Endodermal cell (in vitro differentiated cells): ENCODE results near the gene CRHR1. TPM values are rescaled to one million over a fixed set of nuclear protein-coding genes. Genes with fewer than 3 reads are reported as not detected.

Experiments used
- DNase-seq: peaks from one replicate; pipeline ENCODE4 v3.0.0-alpha.2; 2017
- H3K27ac ChIP-seq: 2 replicates; pipeline ENCODE4 v1.5.1; 2013; ENCODE audit warnings: mild to moderate bottlenecking, low read depth, low read length, moderate library complexity
- H3K27me3 ChIP-seq: 2 replicates; pipeline ENCODE4 v1.6.1; 2013; ENCODE audit warnings: mild to moderate bottlenecking, low read length, moderate library complexity; ENCODE audit not compliant: insufficient read depth, control insufficient read depth, poor library complexity, severe bottlenecking
- H3K36me3 ChIP-seq: 2 replicates; pipeline ENCODE4 v1.7.0; 2013; ENCODE audit warnings: mild to moderate bottlenecking, low read length, moderate library complexity; ENCODE audit not compliant: control insufficient read depth, insufficient read depth
- H3K4me1 ChIP-seq: one replicate; pipeline ENCODE4 v1.7.0; 2013; ENCODE audit warnings: low read length; ENCODE audit not compliant: control insufficient read depth, insufficient read depth
- H3K4me3 ChIP-seq: 2 replicates; pipeline ENCODE4 v1.5.1; 2013; ENCODE audit warnings: mild to moderate bottlenecking, low read length, moderate library complexity
- H3K9ac ChIP-seq: 2 replicates; pipeline ENCODE4 v1.6.1; 2013; ENCODE audit warnings: mild to moderate bottlenecking, low read length, moderate library complexity; ENCODE audit not compliant: poor library complexity, severe bottlenecking; ENCODE audit errors: extremely low read depth
- H3K9me3 ChIP-seq: 2 replicates; pipeline ENCODE4 v1.6.1; 2013; ENCODE audit warnings: mild to moderate bottlenecking, low read length, moderate library complexity; ENCODE audit not compliant: control insufficient read depth
- H3K27ac Mint-ChIP-seq: 2 replicates; pipeline ENCODE4 v1.8.0; 2020; ENCODE audit warnings: mixed read lengths
- H3K27me3 Mint-ChIP-seq: 2 replicates; pipeline ENCODE4 v1.8.0; 2021; ENCODE audit warnings: mild to moderate bottlenecking, mixed read lengths; ENCODE audit not compliant: insufficient read depth
- H3K36me3 Mint-ChIP-seq: 2 replicates; pipeline ENCODE4 v1.8.0; 2020; ENCODE audit warnings: low read depth, mixed read lengths
- H3K4me1 Mint-ChIP-seq: 2 replicates; pipeline ENCODE4 v1.8.0; 2020; ENCODE audit warnings: mixed read lengths
- H3K4me3 Mint-ChIP-seq: 2 replicates; pipeline ENCODE4 v1.8.0; 2020; ENCODE audit warnings: mild to moderate bottlenecking, moderate library complexity, mixed read lengths
- H3K9me3 Mint-ChIP-seq: 2 replicates; pipeline ENCODE4 v1.8.0; 2020; ENCODE audit warnings: mild to moderate bottlenecking, mixed read lengths
- CTCF ChIP-seq: fragments of 200-600 bp; sonication (generic); conservative IDR thresholded peaks from 2 replicates; pipeline ENCODE4 v1.5.0; 2021; ENCODE audit warnings: antibody characterized with exemption, mild to moderate bottlenecking
- WGBS, 2 experiments: methylation state at CpG; one replicate each; pipeline versions ENCODE4 v1.1.5 to v1.1.7; 2013; ENCODE audit warnings: missing lambda C conversion rate in 2 of 2, mixed read lengths in 1 of 2; ENCODE audit not compliant: insufficient coverage in 1 of 2, insufficient read length in 1 of 2; 5-methylcytosine and 5-hydroxymethylcytosine counted together
- total RNA-seq, 2 donors: library from RNA; stranded (reverse); fragmentation: NEBNext Ultra II Directional in 1 of 2; extraction: Animal tissue kit (Norgen Biotek cat#: 25700) in 1 of 2; gene quantifications; 2 replicates in 1 of 2; 3 replicates in 1 of 2; pipeline ENCODE4 v1.2.1, GENCODE V29; 2021

The CRHR1 gene
- total RNA-seq, 2 donors from 2014 or later = 0.81 to 1.8 TPM

DNA sequence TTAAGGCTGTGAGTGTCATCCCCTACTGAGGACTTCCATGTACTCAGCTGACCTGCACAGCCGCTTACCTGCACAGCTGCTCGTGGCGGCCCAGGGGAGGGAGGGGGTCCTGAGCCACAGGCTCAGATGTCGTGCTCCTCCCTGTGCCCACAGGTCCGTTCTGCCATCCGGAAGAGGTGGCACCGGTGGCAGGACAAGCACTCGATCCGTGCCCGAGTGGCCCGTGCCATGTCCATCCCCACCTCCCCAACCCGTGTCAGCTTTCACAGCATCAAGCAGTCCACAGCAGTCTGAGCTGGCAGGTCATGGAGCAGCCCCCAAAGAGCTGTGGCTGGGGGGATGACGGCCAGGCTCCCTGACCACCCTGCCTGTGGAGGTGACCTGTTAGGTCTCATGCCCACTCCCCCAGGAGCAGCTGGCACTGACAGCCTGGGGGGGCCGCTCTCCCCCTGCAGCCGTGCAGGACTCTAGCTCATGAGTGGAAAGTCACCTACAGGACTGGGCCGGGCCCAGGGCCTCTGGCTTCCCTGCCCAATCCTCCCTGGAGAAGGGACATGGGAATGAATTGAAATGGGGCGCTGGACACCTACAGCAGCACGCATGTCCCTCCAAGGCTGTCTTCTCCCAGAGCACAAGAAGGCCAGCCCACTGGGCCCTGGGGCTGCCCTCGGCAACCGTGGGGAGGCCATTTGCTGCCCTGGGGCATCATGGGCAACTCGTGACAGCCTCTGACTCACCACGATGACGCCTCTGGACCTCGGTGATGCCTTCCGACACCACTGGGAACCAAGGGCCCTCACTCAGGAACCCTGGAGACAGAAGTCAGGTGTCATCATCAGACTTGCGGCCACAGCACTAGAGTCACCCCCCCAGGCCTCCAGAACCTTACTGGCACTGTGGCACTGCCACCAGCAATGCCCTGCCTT, 50.6 kb downstream of the CRHR1 start:
- Histone ChIP-seq H3K27ac (no peak overlapping the region), H3K9me3 (no peaks in the 10 kb centered on the region), H3K27me3 (no peaks in the 10 kb centered on the region), H3K4me3 (no peak overlapping the region), H3K9ac (no peak overlapping the region), H3K36me3 (no peaks in the 10 kb centered on the region), H3K4me1 (no peaks in the 10 kb centered on the region)
- no peaks in the 10 kb centered on the region for H3K36me3 Mint-ChIP-seq
- no peak for TF ChIP-seq CTCF
- no peak overlapping the region for H3K27ac Mint-ChIP-seq
- peaks cover 1% of the 10 kb centered on the region for H3K27me3 Mint-ChIP-seq
- DNase-seq = no peak
- no peaks in the 10 kb centered on the region for H3K9me3 Mint-ChIP-seq
- peaks cover 6% of the 10 kb centered on the region for H3K4me1 Mint-ChIP-seq
- H3K4me3 Mint-ChIP-seq = no peak overlapping the region
- 92 to 96% methylated on average over 17 to 26 of the region's 26 CpGs for WGBS, 2 experiments

DNA sequence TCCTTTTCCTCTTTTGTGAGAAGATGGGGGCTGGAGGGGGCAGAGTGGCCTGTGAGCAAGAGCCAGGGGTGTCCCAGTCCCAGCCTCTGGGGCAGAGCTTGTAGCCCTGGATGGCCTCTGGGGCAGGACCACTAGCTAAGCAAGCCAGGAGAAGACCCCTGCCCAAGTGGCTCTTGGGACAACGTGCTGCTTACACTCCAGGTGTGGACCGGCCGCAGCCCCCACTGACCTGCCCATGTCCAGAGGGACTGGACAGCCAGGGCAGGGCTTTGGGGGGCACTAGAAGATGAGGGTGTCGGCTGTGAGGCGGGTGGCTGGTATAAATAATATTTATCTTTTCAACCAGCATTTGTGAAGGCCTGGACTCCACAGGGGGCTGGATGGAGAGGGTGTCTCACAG, 51.4 kb downstream of the CRHR1 start:
- TF ChIP-seq CTCF = no peak
- Histone ChIP-seq H3K36me3 (no peaks in the 10 kb centered on the region), H3K9ac (no peak overlapping the region), H3K27me3 (no peaks in the 10 kb centered on the region), H3K4me1 (no peaks in the 10 kb centered on the region), H3K4me3 (no peak overlapping the region), H3K9me3 (no peaks in the 10 kb centered on the region), H3K27ac (no peak overlapping the region)
- Mint-ChIP-seq H3K36me3 (no peaks in the 10 kb centered on the region), H3K27me3 (peaks cover 1% of the 10 kb centered on the region), H3K9me3 (no peaks in the 10 kb centered on the region), H3K27ac (no peak overlapping the region), H3K4me1 (peaks cover 6% of the 10 kb centered on the region), H3K4me3 (no peak overlapping the region)
- 90 to 100% methylated on average over 2 to 4 of the region's 5 CpGs for WGBS, 2 experiments
- no peak for DNase-seq

DNA sequence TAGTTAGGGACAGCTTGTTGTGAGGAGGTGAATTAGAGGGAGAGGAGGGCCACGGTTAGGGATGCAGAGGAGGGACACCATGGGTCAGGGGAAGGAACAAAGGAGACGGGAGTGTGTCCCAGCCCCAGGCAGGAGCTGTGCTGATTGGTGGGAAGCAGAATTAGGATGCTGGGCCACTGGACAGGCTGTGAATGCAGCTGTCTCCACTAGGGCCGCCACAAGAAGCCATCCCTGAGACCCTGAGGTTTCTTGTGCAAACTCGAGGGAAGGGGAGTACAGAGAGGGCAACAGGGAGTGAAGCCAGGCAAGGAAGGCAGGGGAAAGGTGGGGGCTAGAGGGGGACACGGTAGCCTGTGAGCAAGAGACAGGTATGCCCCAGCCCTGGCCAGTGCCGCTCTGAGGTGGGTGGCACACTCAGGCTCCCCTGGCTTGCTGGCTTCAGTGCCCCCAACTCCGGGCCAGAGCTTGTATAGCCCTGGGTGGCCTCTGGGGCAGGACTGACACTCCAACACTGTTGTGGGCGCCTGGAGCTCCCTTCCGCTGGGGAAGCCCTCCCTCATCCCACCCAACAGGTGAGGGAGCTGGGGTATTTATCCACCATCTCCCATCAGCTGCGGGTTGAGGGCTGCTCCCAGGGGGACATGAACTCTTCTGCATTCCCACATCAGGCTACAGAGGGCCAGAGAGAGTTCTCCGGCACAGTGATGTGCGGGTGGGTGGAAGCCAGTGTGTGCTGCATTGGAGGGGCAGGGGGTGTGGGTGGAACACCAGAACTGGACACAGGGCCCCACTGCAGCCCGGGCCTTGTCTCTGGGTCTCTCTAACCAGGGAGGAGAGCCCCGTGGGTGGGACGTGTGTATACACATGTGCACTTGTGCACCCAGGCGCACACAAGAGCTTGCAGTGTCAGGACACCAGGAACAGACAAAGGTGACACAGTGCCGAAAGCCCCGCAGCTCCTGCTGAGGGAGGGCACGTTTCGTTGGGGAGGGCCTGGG, 52.2 kb downstream of the CRHR1 start:
- no peak overlapping the region for H3K9ac ChIP-seq
- no peak overlapping the region for H3K4me3 ChIP-seq
- Mint-ChIP-seq H3K36me3 (no peaks in the 10 kb centered on the region), H3K9me3 (no peaks in the 10 kb centered on the region), H3K27me3 (peaks cover 1% of the 10 kb centered on the region), H3K27ac (no peak overlapping the region), H3K4me3 (no peak overlapping the region), H3K4me1 (peaks cover 6% of the 10 kb centered on the region)
- 81 to 87% methylated on average over 15 to 20 of the region's 20 CpGs for WGBS, 2 experiments
- H3K27me3 ChIP-seq = no peaks in the 10 kb centered on the region
- no peaks in the 10 kb centered on the region for H3K36me3 ChIP-seq
- peak; percentile 36 for TF ChIP-seq CTCF
- no peaks in the 10 kb centered on the region for H3K9me3 ChIP-seq
- DNase-seq = peak; percentile 65
- no peaks in the 10 kb centered on the region for H3K4me1 ChIP-seq
- no peak overlapping the region for H3K27ac ChIP-seq
